Heart left ventricle (tissue), 13 donors: ENCODE data around the gene TEX13D.

Experiments
- POLR2A ChIP-seq, 2 donors: fragments of 450-650 bp; IDR thresholded peaks; one replicate each; pipeline ENCODE4 v1.6.1; 2017; ENCODE audit warnings: antibody characterized with exemption in 2 of 2, mild to moderate bottlenecking in 2 of 2, moderate library complexity in 2 of 2
- TF ChIP-seq, protein P1 (sequence below), 12 donors: fragments of 200-600 bp; sonication (generic) in 4 of 12; IDR thresholded peaks; one replicate each; pipeline versions ENCODE4 v1.5.0 to v1.8.0; 2018 to 2022; ENCODE audit warnings: antibody characterized with exemption in 12 of 12, mild to moderate bottlenecking in 5 of 12
- donor health status: ischemic (EF 13 %, LVEDD 7.1; RV severe dilation, severe dysfunction).
- donor health status: DM: no; HTN: yes; CAD: no.
- donor health status: DM: no; HTN: no; CAD: no.
- donor health status: ischemic (EF 25% LVEDD 6.9; RV normal size, moderate dysfunction).
- donor health status: ischemic (EF 25% LVEDD 5.7; RV mildly dilated, moderate dysfunction).
- donor health status: ischemic (EF 35%, LVEDD 5.7; RV mildly dilated, moderate dysfunction).
- donor health status: nonischemic (EF 11% LVEDD 7.7; RV severe dilation, severe dysfunction).
- donor health status: DM: yes; HTN: yes; CAD: no.
- donor health status: PGD.
- donor health status: ischemic (EF 29% LVEDD 5.4; RV normal size, mild dysfunction).
- donor health status: nonischemic (EF 23%, LVEDD 6.1; RV moderate dilation, normal function).

DNA sequence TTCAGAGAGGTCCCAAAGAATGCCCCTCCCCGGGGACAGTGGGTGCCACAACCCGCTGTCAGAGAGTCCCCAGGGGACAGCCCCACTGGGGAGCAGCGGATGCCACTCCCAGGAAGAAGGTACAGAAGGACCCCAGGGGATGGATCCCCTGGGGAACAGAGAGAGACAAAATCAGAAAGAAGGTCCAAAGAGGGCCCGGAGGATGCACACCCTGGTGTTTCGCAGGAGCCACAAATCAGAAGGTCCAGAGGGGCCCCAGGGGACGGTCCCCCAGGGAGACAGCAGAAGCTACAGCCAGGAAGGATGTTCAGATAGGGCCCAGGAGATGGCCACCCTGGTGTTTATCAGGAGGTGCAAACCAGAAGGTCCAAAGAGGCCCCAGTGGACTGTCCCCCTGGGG lies 1.4 kb downstream of the TEX13D start:
- TF ChIP-seq, protein P1, sequence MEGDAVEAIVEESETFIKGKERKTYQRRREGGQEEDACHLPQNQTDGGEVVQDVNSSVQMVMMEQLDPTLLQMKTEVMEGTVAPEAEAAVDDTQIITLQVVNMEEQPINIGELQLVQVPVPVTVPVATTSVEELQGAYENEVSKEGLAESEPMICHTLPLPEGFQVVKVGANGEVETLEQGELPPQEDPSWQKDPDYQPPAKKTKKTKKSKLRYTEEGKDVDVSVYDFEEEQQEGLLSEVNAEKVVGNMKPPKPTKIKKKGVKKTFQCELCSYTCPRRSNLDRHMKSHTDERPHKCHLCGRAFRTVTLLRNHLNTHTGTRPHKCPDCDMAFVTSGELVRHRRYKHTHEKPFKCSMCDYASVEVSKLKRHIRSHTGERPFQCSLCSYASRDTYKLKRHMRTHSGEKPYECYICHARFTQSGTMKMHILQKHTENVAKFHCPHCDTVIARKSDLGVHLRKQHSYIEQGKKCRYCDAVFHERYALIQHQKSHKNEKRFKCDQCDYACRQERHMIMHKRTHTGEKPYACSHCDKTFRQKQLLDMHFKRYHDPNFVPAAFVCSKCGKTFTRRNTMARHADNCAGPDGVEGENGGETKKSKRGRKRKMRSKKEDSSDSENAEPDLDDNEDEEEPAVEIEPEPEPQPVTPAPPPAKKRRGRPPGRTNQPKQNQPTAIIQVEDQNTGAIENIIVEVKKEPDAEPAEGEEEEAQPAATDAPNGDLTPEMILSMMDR (IDR thresholded peaks at IDR 0.05), result no peak
- no peak for TF ChIP-seq POLR2A (IDR thresholded peaks at IDR 0.05)
